K562 (cell line): ENCODE data around the gene IFTAP. TPM values are rescaled to one million over a fixed set of nuclear protein-coding genes. Genes with fewer than 3 reads are reported as not detected.
A peak's percentile ranks its signal among the peaks of the same experiment; 100 is the strongest.

Experiments used
- ATAC-seq: fragments of 200-7000 bp; cut with Tn5 transposase; 3 replicates; pipeline ENCODE4 v1.9.1; 2020; ENCODE audit warnings: moderate library complexity
- BruUV-seq: library from RNA; stranded (reverse); fragments of 400-500 nt; replicated peaks from 2 replicates; lab custom pipeline; 2021; lab: Mats Ljungman, UMichigan
- CTCF ChIA-PET: fragments of 300-600 bp; formaldehyde crosslinking; extraction: SDS; loops from one replicate; lab custom pipeline; 2021; ENCODE audit warnings: low intra/inter-chr PET ratio; lab: Yijun Ruan, JAX
- POLR2A ChIA-PET: fragments of 300-600, 350-650 bp; sonication (Branson Sonifier 250); formaldehyde crosslinking; extraction: SDS; loops from one replicate; lab custom pipeline; 2021; ENCODE audit warnings: antibody characterized with exemption, inconsistent platforms; lab: Yijun Ruan, JAX
- DNase-seq, 4 experiments: peaks; one replicate each; pipeline versions ENCODE4 v3.0.0 to v3.0.0-alpha.2; 2011 to 2018; ENCODE audit warnings: low spot score in 3 of 4, mixed read lengths in 3 of 4; ENCODE audit errors: extremely low read depth in 1 of 4
- FAIRE-seq: peaks from 2 replicates; lab custom pipeline; 2011; peaks lifted over from hg19 to GRCh38; lab: Jason Lieb, UNC
- H2AFZ ChIP-seq: 2 replicates; pipeline ENCODE4 v1.6.0; 2011; ENCODE audit warnings: low read depth, low read length, control low read depth, inconsistent platforms
- H3K27ac ChIP-seq: fragments of 200-600 bp; 3 replicates; pipeline ENCODE4 v1.8.0; 2011; ENCODE audit warnings: low read depth, mild to moderate bottlenecking, control low read depth, inconsistent platforms, low read length, moderate library complexity, mixed read lengths; ENCODE audit errors: extremely low read depth
- H3K27me3 ChIP-seq, 2 experiments: fragments of 300-600 bp in 1 of 2; 2 replicates in 1 of 2; 3 replicates in 1 of 2; pipeline versions ENCODE4 v1.6.0 to v1.8.0; 2011; ENCODE audit warnings: inconsistent platforms in 2 of 2, low read length in 2 of 2, mild to moderate bottlenecking in 1 of 2, mixed read lengths in 1 of 2, moderate library complexity in 1 of 2; ENCODE audit not compliant: control insufficient read depth in 2 of 2, insufficient read depth in 2 of 2
- H3K36me3 ChIP-seq: fragments of 300-600 bp; 3 replicates; pipeline ENCODE4 v1.8.0; 2011; ENCODE audit warnings: mild to moderate bottlenecking, low read length, inconsistent platforms; ENCODE audit not compliant: control insufficient read depth, insufficient read depth
- H3K4me1 ChIP-seq, 2 experiments: fragments of 200-600 bp in 1 of 2; replicated peaks in 1 of 2; 2 replicates in 1 of 2; 3 replicates in 1 of 2; pipeline versions ENCODE4 v1.5.1 to v1.8.0; 2011; ENCODE audit warnings: inconsistent platforms in 2 of 2, low read length in 2 of 2, mild to moderate bottlenecking in 1 of 2, mixed read lengths in 1 of 2, moderate library complexity in 1 of 2; ENCODE audit not compliant: control insufficient read depth in 2 of 2, insufficient read depth in 2 of 2
- H3K4me2 ChIP-seq: 2 replicates; pipeline ENCODE4 v1.6.1; 2011; ENCODE audit warnings: low read length, control low read depth, inconsistent platforms, mixed read lengths; ENCODE audit not compliant: insufficient read depth
- H3K4me3 ChIP-seq: fragments of 200-600 bp; sonication (generic), shearing (Covaris generic); 2 replicates; pipeline ENCODE4 v1.5.1; 2016; ENCODE audit warnings: control low read depth, inconsistent platforms
- H3K79me2 ChIP-seq: fragments of 200-600 bp; 3 replicates; pipeline ENCODE4 v1.8.0; 2011; ENCODE audit warnings: low read length, inconsistent platforms; ENCODE audit not compliant: control insufficient read depth, insufficient read depth
- H3K9ac ChIP-seq, 2 experiments: 2 replicates each; pipeline versions ENCODE4 v1.6.0 to v1.6.1; 2011; ENCODE audit warnings: low read depth in 2 of 2, low read length in 2 of 2, control low read depth in 1 of 2, inconsistent platforms in 1 of 2, mild to moderate bottlenecking in 1 of 2, mixed read lengths in 1 of 2; ENCODE audit not compliant: insufficient read depth in 1 of 2
- H3K9me1 ChIP-seq: one replicate; pipeline ENCODE4 v1.6.0; 2011; ENCODE audit warnings: inconsistent platforms, mild to moderate bottlenecking, low read length, moderate library complexity; ENCODE audit not compliant: control insufficient read depth, insufficient read depth
- H3K9me3 ChIP-seq: replicated peaks from 2 replicates; pipeline ENCODE4 v1.5.1; 2011; ENCODE audit warnings: low read depth, low read length, inconsistent platforms; ENCODE audit not compliant: control insufficient read depth, insufficient read depth
- H4K20me1 ChIP-seq: replicated peaks from 2 replicates; pipeline ENCODE4 v1.6.1; 2011; ENCODE audit warnings: low read length, inconsistent platforms, mixed read lengths; ENCODE audit not compliant: control insufficient read depth, insufficient read depth
- FOS ChIP-seq: IDR thresholded peaks from 3 replicates; pipeline ENCODE4 v1.6.1; 2011; ENCODE audit not compliant: insufficient read length; ENCODE audit errors: extremely low read depth
- FOXA3 ChIP-seq, 2 experiments: fragments of 450-650 bp in 1 of 2; sonication (generic) in 1 of 2; formaldehyde crosslinking; IDR thresholded peaks in 1 of 2; conservative IDR thresholded peaks in 1 of 2; 2 replicates each; pipeline versions ENCODE4 v1.4.0 to v1.8.0; 2020 to 2022; ENCODE audit warnings: mild to moderate bottlenecking in 2 of 2, missing genetic modification reagents in 1 of 2
- POLR2B ChIP-seq: fragments of 450-650 bp; IDR thresholded peaks from 2 replicates; pipeline ENCODE4 v1.6.1; 2018; ENCODE audit warnings: low read depth; ENCODE audit not compliant: partially characterized antibody
- ZFP36 ChIP-seq: fragments of 150-350 bp; IDR thresholded peaks from 2 replicates; pipeline ENCODE4 v1.6.1; 2018; ENCODE audit warnings: low read length, low read depth; ENCODE audit not compliant: partially characterized antibody
- WGBS: fragments of 100-300 bp; shearing (Covaris generic); methylation state at CpG from one replicate; pipeline ENCODE4 v1.1.6; 2016; ENCODE audit warnings: low coverage, mixed read lengths; ENCODE audit not compliant: insufficient coverage; ENCODE audit errors: missing lambda C conversion rate; 5-methylcytosine and 5-hydroxymethylcytosine counted together
- in situ Hi-C: fragments of 300-500 bp; cut with MboI; formaldehyde crosslinking; loops from 4 replicates; pipeline ENCODE4 v1.15.0; 2018; ENCODE audit warnings: inconsistent platforms, mixed read lengths
- intact Hi-C: fragments of 100-400 bp; cut with micrococcal nuclease; formaldehyde crosslinking; loops from 2 replicates; pipeline ENCODE4 v1.14.2; 2022
- polyA plus RNA-seq, 8 experiments: library from polyadenylated mRNA; depleted of rRNA in 4 of 8; stranded (reverse) in 5 of 8; unstranded in 3 of 8; fragments of >200 nt; fragmentation: Nextera tagmentation in 2 of 8; fragmentation: Illumina TruSeq in 1 of 8; extraction: Ambion mirVana in 2 of 8; extraction: Trizol in 1 of 8; gene quantifications; 2 replicates each; pipeline versions ENCODE4 v1.2.1 to v1.2.3, GENCODE V29; 2011 to 2014; ENCODE audit warnings: inconsistent platforms in 1 of 8, missing spikeins in 1 of 8
- total RNA-seq, 7 experiments: library from RNA; depleted of rRNA in 6 of 7; stranded (reverse); fragments of >200 nt in 6 of 7; fragmentation: Illumina TruSeq in 2 of 7; extraction: Trizol in 2 of 7; gene quantifications; 2 replicates each; pipeline versions ENCODE4 v1.2.1 to v1.2.3, GENCODE V29; 2011 to 2021; ENCODE audit warnings: low replicate concordance in 1 of 7
- TF ChIP-seq, protein P1 (sequence below), 3 experiments: IDR thresholded peaks in 2 of 3; conservative IDR thresholded peaks in 1 of 3; 2 replicates each; pipeline ENCODE4 v1.5.1; 2011 to 2012; ENCODE audit warnings: low read length in 3 of 3, mild to moderate bottlenecking in 3 of 3, control low read depth in 2 of 3, improper control_type of control experiment in 1 of 3, inconsistent platforms in 1 of 3, low read depth in 1 of 3, mixed read lengths in 1 of 3, moderate library complexity in 1 of 3; ENCODE audit not compliant: insufficient read depth in 2 of 3

The IFTAP gene
- total and polyA plus RNA-seq, 9 of the 15 experiments (the other 6 are each of a cell fraction or from before 2014, with no cell fraction given), result 9.2 to 30.0 (median 17.0) TPM

DNA sequence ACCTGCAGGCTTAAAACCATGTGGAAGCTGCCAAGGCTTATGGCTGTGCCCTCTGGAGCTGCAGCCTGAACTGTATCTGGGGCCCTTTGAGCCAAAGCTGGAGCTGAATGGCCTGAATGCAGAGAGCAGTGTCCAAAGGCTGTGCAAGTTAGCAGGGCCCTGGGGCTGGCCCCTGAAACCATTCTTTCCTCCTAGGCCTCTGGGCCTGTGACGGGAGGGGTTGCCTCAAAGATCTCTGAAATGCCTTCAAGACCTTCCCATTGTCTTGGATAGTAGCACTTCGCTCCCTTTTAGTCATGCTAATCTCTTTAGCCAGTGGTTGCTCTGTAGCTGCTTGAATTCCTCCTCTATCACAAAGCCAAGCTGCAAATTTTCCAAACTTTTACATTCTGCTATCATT lies 12.8 kb upstream of the IFTAP start:
- Histone ChIP-seq H3K4me3 (no peak overlapping the region), H3K27me3 (no peaks in the 10 kb centered on the region; a peak in 1 of 5 replicates), H3K27ac (no peak overlapping the region), H3K9me3 (no peaks in the 10 kb centered on the region), H3K9me1 (no peaks in the 10 kb centered on the region), H3K9ac (no peak overlapping the region), H2AFZ (no peak overlapping the region), H3K4me1 (no peaks in the 10 kb centered on the region), H3K79me2 (no peaks in the 10 kb centered on the region), H3K36me3 (no peaks in the 10 kb centered on the region; the same call in 2 of the 3 replicates), H3K4me2 (no peak overlapping the region), H4K20me1 (no peaks in the 10 kb centered on the region)
- ChIA-PET POLR2A (interaction anchor here (0.6 kb wide), 1 partner anchor 941 kb away, joined by 3 read pairs; no protein-coding TSS in a partner anchor), CTCF (no interaction called here)
- in situ Hi-C loops, result no loop called here
- 0% methylated on average over 2 of the region's 2 CpGs for WGBS
- intact Hi-C loops, result no loop called here
- peak; percentile 63 for TF ChIP-seq ZFP36
- no peak for TF ChIP-seq FOS
- DNase-seq, result no peak
- no TSS peak for BruUV-seq
- no peak for FAIRE-seq
- ATAC-seq, result no peak

- H3K27ac ChIP-seq, result no peak overlapping the region
- POLR2A ChIA-PET, result no interaction called here
- no peak for FAIRE-seq
Measured at GRCh38 chr11:36583667-36584066, 10.6 kb upstream of the IFTAP start.

More at GRCh38 chr11:36583667-36584066, 10.6 kb upstream of the IFTAP start:
- Histone ChIP-seq H3K27me3 (no peaks in the 10 kb centered on the region; a peak in 1 of 5 replicates), H2AFZ (no peak overlapping the region), H3K4me3 (no peak overlapping the region), H3K9ac (no peak overlapping the region), H3K9me3 (no peaks in the 10 kb centered on the region), H3K4me1 (no peaks in the 10 kb centered on the region), H3K79me2 (no peaks in the 10 kb centered on the region), H4K20me1 (no peaks in the 10 kb centered on the region), H3K4me2 (no peak overlapping the region), H3K9me1 (no peaks in the 10 kb centered on the region), H3K36me3 (no peaks in the 10 kb centered on the region; the same call in 2 of the 3 replicates)
- WGBS, result 0% methylated on average over 3 of the region's 3 CpGs
- ATAC-seq (no peak), DNase-seq (no peak)
- in situ Hi-C loops (no loop called here), intact Hi-C loops (no loop called here)
- no peak for TF ChIP-seq POLR2B
- TF ChIP-seq, protein P1, sequence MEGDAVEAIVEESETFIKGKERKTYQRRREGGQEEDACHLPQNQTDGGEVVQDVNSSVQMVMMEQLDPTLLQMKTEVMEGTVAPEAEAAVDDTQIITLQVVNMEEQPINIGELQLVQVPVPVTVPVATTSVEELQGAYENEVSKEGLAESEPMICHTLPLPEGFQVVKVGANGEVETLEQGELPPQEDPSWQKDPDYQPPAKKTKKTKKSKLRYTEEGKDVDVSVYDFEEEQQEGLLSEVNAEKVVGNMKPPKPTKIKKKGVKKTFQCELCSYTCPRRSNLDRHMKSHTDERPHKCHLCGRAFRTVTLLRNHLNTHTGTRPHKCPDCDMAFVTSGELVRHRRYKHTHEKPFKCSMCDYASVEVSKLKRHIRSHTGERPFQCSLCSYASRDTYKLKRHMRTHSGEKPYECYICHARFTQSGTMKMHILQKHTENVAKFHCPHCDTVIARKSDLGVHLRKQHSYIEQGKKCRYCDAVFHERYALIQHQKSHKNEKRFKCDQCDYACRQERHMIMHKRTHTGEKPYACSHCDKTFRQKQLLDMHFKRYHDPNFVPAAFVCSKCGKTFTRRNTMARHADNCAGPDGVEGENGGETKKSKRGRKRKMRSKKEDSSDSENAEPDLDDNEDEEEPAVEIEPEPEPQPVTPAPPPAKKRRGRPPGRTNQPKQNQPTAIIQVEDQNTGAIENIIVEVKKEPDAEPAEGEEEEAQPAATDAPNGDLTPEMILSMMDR (IDR thresholded peaks at IDR 0.05 in 2 of 3, conservative IDR thresholded peaks at IDR 0.05 in 1 of 3; ENCODE audit: insufficient read depth in 2 of 3, low read depth in 1 of 3, low read length in 3 of 3), result 0 out of 6 replicates have a peak, but pooled peaks of 1 of the 3 experiments have one; percentile 7
- no peak for TF ChIP-seq FOXA3 (CRISPR knock-in tag; conservative IDR thresholded peaks at IDR 0.05 in 1 of 2, IDR thresholded peaks at IDR 0.05 in 1 of 2)
- no TSS peak for BruUV-seq
- CTCF ChIA-PET, result no interaction called here
